Middle frontal gyrus (tissue), 1 donor: ENCODE measurements around the gene ZNF827.

ENCODE experiments used
- DNase-seq: peaks from one replicate; pipeline ENCODE4 v3.0.0-alpha.2; 2015; ENCODE audit warnings: low spot score; ENCODE audit errors: extremely low spot score

ZNF827 gene

GRCh38 chr4:145933134-145933533, 5.5 kb downstream of the ZNF827 start:
- no peak for DNase-seq

GRCh38 chr4:145931403-145931802, 7.2 kb downstream of the ZNF827 start:
- no peak for DNase-seq

- DNase-seq = no peak
These were observed 8.0 kb downstream of the ZNF827 start for GRCh38 chr4:145930592-145930991.

- DNase-seq = no peak
These were observed 9.0 kb downstream of the ZNF827 start for GRCh38 chr4:145929415-145930178.

GRCh38 chr4:145928748-145929147, 9.9 kb downstream of the ZNF827 start:
- DNase-seq = no peak

- DNase-seq = no peak
These were observed 11.6 kb downstream of the ZNF827 start for GRCh38 chr4:145927030-145927429.

GRCh38 chr4:145921231-145921630, 17.4 kb downstream of the ZNF827 start:
- no peak for DNase-seq

GRCh38 chr4:145920205-145920604, 18.4 kb downstream of the ZNF827 start:
- no peak for DNase-seq

GRCh38 chr4:145912376-145912775, 26.2 kb downstream of the ZNF827 start:
- DNase-seq = no peak

- DNase-seq = no peak
These were observed 28.9 kb downstream of the ZNF827 start for GRCh38 chr4:145909773-145910172.

- DNase-seq = no peak
These were observed 29.3 kb downstream of the ZNF827 start for GRCh38 chr4:145909281-145909715.

- DNase-seq = no peak
These were observed 30.8 kb downstream of the ZNF827 start for GRCh38 chr4:145907812-145908211.

- no peak for DNase-seq
These were observed 31.2 kb downstream of the ZNF827 start for GRCh38 chr4:145907390-145907789.

GRCh38 chr4:145904413-145905177, 34.0 kb downstream of the ZNF827 start:
- no peak for DNase-seq

- no peak for DNase-seq
These were observed 36.1 kb downstream of the ZNF827 start for GRCh38 chr4:145902522-145902921.

- no peak for DNase-seq
These were observed 38.6 kb downstream of the ZNF827 start for GRCh38 chr4:145899886-145900460.

- DNase-seq = no peak
These were observed 39.6 kb downstream of the ZNF827 start for GRCh38 chr4:145898926-145899531.

GRCh38 chr4:145898466-145898865, 40.2 kb downstream of the ZNF827 start:
- no peak for DNase-seq

GRCh38 chr4:145895056-145895455, 43.6 kb downstream of the ZNF827 start:
- DNase-seq = no peak

- no peak for DNase-seq
These were observed 46.7 kb downstream of the ZNF827 start for GRCh38 chr4:145891958-145892357.

GRCh38 chr4:145890689-145891088, 47.9 kb downstream of the ZNF827 start:
- DNase-seq = no peak

- DNase-seq = no peak
These were observed 50.2 kb downstream of the ZNF827 start for GRCh38 chr4:145888393-145888792.
